Measurements from ENCODE around the gene VANGL2. TPM values are rescaled to one million over a fixed set of nuclear protein-coding genes. Genes with fewer than 3 reads are reported as not detected.

Gene VANGL2
- total RNA-seq, 1 donor from 2014 or later: 17.0 TPM

DNA sequence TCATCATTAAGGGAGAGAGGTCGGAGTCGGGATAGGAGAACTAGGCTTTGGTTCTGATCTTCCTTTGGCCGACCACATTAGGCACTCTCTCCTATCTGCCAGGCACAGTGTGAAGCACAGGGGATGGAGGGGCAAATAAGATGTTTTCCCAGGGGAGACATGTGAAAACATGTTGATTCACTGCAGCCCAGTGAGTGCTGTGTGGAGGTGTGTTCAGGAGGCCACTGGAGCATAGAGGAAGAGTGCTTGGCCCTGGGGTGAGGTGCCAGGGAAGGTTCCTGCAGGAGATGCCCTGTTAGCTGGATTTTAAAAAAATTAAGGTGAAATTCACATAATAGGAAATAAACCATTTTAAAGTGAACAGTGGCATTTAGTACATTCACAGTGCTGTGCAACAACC, 3.7 kb downstream of the VANGL2 start:
- H3K36me3 ChIP-seq (ENCODE audit: control insufficient read depth, insufficient read depth, low read length): no peaks in the 10 kb centered on the region
- no peak for DNase-seq (ENCODE audit: low read depth)

DNA sequence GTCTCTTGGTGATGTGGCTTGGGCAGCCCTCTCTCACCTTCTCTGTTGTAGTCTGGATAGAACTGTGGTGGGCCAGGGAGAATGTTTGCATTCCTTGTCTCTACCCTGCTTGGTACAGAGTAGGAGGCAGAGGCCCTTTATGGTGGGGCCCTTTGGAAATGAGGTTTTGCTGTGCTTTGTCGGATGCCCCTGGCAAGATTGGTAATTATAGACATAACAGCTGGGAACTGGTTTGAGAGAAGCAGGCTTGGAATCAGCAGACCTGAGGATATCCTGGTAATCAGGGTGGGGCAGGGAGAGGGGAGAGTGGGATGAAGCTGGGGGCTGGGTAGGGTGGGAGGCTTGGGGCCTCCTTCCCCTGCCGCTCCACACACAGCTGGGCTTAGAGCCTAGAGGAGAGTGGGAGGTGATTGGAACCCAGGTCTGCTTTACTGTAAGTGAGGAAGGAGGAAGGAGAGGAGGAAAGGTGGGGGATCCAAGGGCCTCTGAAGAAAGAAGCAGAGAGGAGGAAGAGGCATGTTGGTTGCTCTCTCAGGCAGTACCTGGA, 5.0 kb downstream of the VANGL2 start:
- H3K36me3 ChIP-seq (ENCODE audit: control insufficient read depth, insufficient read depth, low read length): no peaks in the 10 kb centered on the region
- H3K27me3 ChIP-seq (ENCODE audit: control insufficient read depth, insufficient read depth, low read length): no peaks in the 10 kb centered on the region
- H3K4me3 ChIP-seq (ENCODE audit: low read depth, low read length): no peak overlapping the region
- TF ChIP-seq, protein P1, sequence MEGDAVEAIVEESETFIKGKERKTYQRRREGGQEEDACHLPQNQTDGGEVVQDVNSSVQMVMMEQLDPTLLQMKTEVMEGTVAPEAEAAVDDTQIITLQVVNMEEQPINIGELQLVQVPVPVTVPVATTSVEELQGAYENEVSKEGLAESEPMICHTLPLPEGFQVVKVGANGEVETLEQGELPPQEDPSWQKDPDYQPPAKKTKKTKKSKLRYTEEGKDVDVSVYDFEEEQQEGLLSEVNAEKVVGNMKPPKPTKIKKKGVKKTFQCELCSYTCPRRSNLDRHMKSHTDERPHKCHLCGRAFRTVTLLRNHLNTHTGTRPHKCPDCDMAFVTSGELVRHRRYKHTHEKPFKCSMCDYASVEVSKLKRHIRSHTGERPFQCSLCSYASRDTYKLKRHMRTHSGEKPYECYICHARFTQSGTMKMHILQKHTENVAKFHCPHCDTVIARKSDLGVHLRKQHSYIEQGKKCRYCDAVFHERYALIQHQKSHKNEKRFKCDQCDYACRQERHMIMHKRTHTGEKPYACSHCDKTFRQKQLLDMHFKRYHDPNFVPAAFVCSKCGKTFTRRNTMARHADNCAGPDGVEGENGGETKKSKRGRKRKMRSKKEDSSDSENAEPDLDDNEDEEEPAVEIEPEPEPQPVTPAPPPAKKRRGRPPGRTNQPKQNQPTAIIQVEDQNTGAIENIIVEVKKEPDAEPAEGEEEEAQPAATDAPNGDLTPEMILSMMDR (IDR thresholded peaks at IDR 0.05; ENCODE audit: insufficient read depth, low read length, poor library complexity, severe bottlenecking): no peak
- DNase-seq (ENCODE audit: low read depth): no peak

More for the DNA sequence above, 3.7 kb downstream of the VANGL2 start:
- TF ChIP-seq, protein P1 (IDR thresholded peaks at IDR 0.05; ENCODE audit: insufficient read depth, low read length, poor library complexity, severe bottlenecking): no peak
- Histone ChIP-seq H3K4me3 (ENCODE audit: low read depth, low read length) (no peak overlapping the region), H3K27me3 (ENCODE audit: control insufficient read depth, insufficient read depth, low read length) (no peaks in the 10 kb centered on the region)

DNA sequence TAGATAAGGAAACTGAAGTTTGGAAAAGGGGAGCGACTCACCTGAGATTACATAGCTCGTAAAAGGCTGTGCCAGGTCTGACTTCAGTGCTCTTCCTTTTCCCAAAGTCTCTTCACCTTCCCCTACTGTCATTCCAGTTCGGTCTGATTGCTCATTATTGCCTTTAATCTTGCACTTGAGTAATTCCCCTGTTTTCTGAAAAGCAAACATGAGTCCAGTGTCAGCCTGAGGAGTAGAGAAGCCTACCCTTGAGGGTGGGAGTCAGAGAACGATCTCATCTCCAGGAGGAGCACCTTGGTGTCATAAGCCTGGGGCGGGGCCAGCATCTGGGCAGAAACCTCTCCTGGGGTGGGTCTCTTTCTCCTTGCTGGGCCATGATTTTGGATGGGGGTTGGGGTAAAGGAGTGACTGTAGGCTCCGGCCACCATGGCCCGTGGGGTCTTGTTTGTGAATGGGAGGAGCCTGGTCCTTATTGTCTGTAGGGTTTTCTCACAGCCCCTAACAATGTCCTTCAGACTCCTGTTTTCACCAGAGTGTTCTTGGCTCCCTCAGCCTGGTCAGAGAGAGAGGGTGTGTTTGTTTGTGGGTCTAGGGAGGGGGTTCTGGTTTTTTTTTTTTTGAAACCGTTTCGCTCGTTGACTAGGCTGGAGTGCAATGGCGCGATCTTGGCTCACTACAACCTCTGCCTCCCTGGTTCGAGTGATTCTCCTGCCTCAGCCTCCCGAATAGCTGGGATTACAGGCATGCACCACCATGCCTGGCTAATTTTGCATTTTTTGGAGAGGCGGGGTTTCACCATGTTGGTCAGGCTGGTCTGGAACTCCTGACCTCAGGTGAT, 6.0 kb downstream of the VANGL2 start:
- DNase-seq (ENCODE audit: low read depth): no peak

DNA sequence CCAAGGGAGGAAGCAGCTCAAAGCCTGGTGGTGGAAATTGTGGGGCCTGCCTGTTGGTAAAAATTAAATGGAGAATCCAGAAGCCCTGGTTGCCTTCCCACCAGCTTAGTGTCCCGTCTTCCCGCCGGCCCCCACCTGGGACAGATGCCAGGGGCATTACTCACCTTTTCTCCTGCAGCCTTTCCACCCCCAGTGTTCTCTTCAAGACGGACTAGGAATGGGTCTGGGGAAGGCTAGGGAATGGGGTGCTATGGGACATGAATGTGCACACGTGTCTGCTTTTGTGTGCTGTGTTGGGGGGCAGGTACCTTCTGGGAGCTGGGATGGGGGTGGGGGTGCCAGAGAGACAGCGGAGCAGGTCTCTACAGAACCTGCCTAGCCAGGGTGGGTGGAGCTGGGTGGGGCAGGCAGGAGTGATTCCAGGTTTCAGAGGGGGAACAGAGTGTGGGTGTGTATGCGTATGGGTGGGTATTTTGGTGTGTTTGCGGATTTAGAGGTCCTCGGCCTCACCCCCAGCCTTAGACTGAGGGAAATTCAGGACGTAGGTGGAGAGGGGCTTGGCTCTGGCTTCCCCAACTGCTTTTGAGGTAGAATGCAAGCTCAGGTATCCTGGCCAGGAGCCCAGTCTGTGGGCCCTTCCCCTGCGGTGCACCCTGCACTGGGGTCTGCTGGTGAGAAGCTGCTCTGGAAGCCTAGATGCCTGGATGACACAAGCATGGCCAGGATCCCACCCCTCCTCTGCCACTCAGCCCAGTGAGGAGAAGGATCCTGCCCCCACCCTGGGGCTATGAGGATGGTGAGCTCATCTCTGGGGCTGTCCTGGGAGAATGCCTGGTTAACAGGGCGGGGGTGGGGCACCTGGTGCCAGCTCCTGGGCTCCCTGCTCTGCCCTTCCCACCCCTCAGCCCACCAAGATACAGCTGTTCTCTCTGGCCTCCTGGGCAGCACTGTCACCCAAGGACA, 7.8 kb downstream of the VANGL2 start:
- DNase-seq (ENCODE audit: low read depth): no peak
- Histone ChIP-seq H3K27me3 (ENCODE audit: control insufficient read depth, insufficient read depth, low read length) (no peaks in the 10 kb centered on the region), H3K36me3 (ENCODE audit: control insufficient read depth, insufficient read depth, low read length) (no peaks in the 10 kb centered on the region), H3K4me3 (ENCODE audit: low read depth, low read length) (no peak overlapping the region)
- TF ChIP-seq, protein P1 (IDR thresholded peaks at IDR 0.05; ENCODE audit: insufficient read depth, low read length, poor library complexity, severe bottlenecking): no peak

More for the DNA sequence above, 6.0 kb downstream of the VANGL2 start:
- Histone ChIP-seq H3K36me3 (ENCODE audit: control insufficient read depth, insufficient read depth, low read length) (no peaks in the 10 kb centered on the region), H3K4me3 (ENCODE audit: low read depth, low read length) (no peak overlapping the region), H3K27me3 (ENCODE audit: control insufficient read depth, insufficient read depth, low read length) (no peaks in the 10 kb centered on the region)
- TF ChIP-seq, protein P1 (IDR thresholded peaks at IDR 0.05; ENCODE audit: insufficient read depth, low read length, poor library complexity, severe bottlenecking): no peak

DNA sequence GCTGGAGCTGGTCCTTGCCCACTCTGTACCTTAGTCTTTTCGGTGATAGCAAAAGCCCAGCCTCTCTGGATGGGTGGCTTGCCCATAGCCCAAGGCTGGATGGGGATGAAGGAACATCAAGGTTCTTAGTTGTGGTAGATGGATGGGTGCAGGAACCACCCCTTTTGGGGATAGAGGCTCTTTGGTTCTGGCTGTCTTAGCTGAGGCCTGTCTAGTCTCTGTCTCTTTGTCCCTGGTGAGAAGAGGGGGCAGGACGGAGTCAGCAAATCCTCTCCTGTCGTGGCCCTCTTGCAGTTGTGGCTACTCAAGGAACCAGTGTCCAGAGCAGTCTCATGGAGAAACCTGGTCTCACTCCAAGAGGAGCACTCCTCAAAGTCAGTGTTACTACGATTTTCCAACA, 8.5 kb downstream of the VANGL2 start:
- H3K27me3 ChIP-seq (ENCODE audit: control insufficient read depth, insufficient read depth, low read length): no peaks in the 10 kb centered on the region
- H3K36me3 ChIP-seq (ENCODE audit: control insufficient read depth, insufficient read depth, low read length): no peaks in the 10 kb centered on the region
- H3K4me3 ChIP-seq (ENCODE audit: low read depth, low read length): no peak overlapping the region
- no peak for DNase-seq (ENCODE audit: low read depth)
- TF ChIP-seq, protein P1 (IDR thresholded peaks at IDR 0.05; ENCODE audit: insufficient read depth, low read length, poor library complexity, severe bottlenecking): no peak

All from kidney epithelial cell (primary cell).